ENCODE data around the gene COQ3.

- TF ChIP-seq CREB1 (CRISPR knock-in tag; IDR thresholded peaks at IDR 0.05) (no peak), ZNF512 (CRISPR knock-in tag; IDR thresholded peaks at IDR 0.05; ENCODE audit: borderline replicate concordance) (no peak), MLX (CRISPR knock-in tag; IDR thresholded peaks at IDR 0.05) (no peak), MAX (CRISPR knock-in tag; IDR thresholded peaks at IDR 0.05) (no peak), NR3C1 (CRISPR knock-in tag; conservative IDR thresholded peaks at IDR 0.05; ENCODE audit: low read depth) (no peak), CTCF (IDR thresholded peaks at IDR 0.05) (no peak), ZNF263 (CRISPR knock-in tag; IDR thresholded peaks at IDR 0.05; ENCODE audit: low read depth) (no peak), ATF2 (CRISPR knock-in tag; IDR thresholded peaks at IDR 0.05; ENCODE audit: borderline replicate concordance, low read depth) (no peak), HMGXB4 (CRISPR knock-in tag; IDR thresholded peaks at IDR 0.05) (no peak), RELA (CRISPR knock-in tag; IDR thresholded peaks at IDR 0.05; ENCODE audit: borderline replicate concordance) (no peak), ARID4B (CRISPR knock-in tag; IDR thresholded peaks at IDR 0.05; ENCODE audit: borderline replicate concordance) (no peak)
Observed at GRCh38 chr6:99338188-99338587, 55.8 kb downstream of the COQ3 start.

Data from WTC11 (cell line).